Colonic mucosa (tissue), 4 donors: Measurements from ENCODE around the gene EEF1AKMT1. TPM values are rescaled to one million over a fixed set of nuclear protein-coding genes. Genes with fewer than 3 reads are reported as not detected.

Experiments used
- DNase-seq: peaks from one replicate; pipeline ENCODE4 v3.0.0-alpha.2; 2020
- H3K27ac ChIP-seq: fragments of 200-600 bp; one replicate; pipeline ENCODE4 v1.8.0; 2021
- H3K27me3 ChIP-seq: fragments of 200-600 bp; one replicate; pipeline ENCODE4 v1.8.0; 2021
- H3K36me3 ChIP-seq: fragments of 200-600 bp; one replicate; pipeline ENCODE4 v1.8.0; 2021
- H3K4me1 ChIP-seq: fragments of 200-600 bp; one replicate; pipeline ENCODE4 v1.8.0; 2021; ENCODE audit warnings: mild to moderate bottlenecking
- H3K4me3 ChIP-seq: fragments of 200-600 bp; one replicate; pipeline ENCODE4 v1.8.0; 2021
- H3K9ac ChIP-seq, 2 donors: one replicate each; pipeline ENCODE4 v1.7.0; 2013; ENCODE audit warnings: control low read depth in 2 of 2, low read depth in 2 of 2, low read length in 2 of 2
- H3K9me3 ChIP-seq: fragments of 200-600 bp; one replicate; pipeline ENCODE4 v1.8.0; 2021
- intact Hi-C: fragments of 100-400 bp; cut with DNase I; formaldehyde crosslinking; loops from one replicate; pipeline ENCODE4 v1.14.1; 2022
- total RNA-seq, 2 donors: library from RNA; stranded (reverse); fragmentation: NEBNext Ultra II Directional in 1 of 2; extraction: Animal tissue kit (Norgen Biotek cat#: 25700) in 1 of 2; gene quantifications; one replicate each; pipeline ENCODE4 v1.2.1, GENCODE V29; 2021
- TF ChIP-seq, protein P1 (sequence below): fragments of 200-600 bp; IDR thresholded peaks from one replicate; pipeline ENCODE4 v1.8.0; 2022; ENCODE audit warnings: antibody characterized with exemption, mild to moderate bottlenecking
- donor health status: healthy.
- donor health status: DM: no; HTN: no; CAD: no.
- donor health status: DM: no; HTN: no; CAD: no.

EEF1AKMT1 gene
- total RNA-seq, 2 donors from 2014 or later: 4.8 to 5.2 TPM

DNA sequence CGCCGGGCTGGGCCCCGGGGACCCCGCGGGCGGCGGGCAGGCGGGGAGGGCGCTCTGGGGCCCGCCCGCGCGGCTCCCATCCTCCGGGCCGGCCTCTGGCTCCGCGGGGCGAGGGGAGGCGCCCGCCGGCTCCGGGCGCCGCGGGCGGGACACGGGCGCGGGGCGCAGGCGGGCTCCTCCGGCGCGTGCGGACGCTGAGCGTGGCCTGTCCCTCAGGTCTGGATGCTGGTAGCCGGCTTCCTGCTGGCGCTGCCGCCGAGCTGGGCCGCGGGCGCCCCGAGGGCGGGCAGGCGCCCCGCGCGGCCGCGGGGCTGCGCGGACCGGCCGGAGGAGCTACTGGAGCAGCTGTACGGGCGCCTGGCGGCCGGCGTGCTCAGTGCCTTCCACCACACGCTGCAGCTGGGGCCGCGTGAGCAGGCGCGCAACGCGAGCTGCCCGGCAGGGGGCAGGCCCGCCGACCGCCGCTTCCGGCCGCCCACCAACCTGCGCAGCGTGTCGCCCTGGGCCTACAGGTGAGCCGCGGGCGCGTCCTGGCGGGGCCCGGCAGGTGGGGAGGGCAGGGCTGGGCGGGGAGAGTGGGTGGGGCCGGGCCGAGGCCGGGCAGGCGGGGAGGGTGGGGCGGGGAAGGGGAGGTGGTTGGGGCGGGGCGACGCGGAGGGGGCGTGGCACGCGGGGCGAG, 69.8 kb downstream of the EEF1AKMT1 start:
- peak overlapping the region; percentile 24 for H3K4me3 ChIP-seq
- no peaks in the 10 kb centered on the region for H3K27me3 ChIP-seq
- no peaks in the 10 kb centered on the region for H3K36me3 ChIP-seq
- H3K27ac ChIP-seq: no peak overlapping the region
- no peaks in the 10 kb centered on the region for H3K4me1 ChIP-seq
- H3K9me3 ChIP-seq: no peaks in the 10 kb centered on the region
- DNase-seq: peak; percentile 86
- intact Hi-C loops: no loop called here
- TF ChIP-seq, protein P1, sequence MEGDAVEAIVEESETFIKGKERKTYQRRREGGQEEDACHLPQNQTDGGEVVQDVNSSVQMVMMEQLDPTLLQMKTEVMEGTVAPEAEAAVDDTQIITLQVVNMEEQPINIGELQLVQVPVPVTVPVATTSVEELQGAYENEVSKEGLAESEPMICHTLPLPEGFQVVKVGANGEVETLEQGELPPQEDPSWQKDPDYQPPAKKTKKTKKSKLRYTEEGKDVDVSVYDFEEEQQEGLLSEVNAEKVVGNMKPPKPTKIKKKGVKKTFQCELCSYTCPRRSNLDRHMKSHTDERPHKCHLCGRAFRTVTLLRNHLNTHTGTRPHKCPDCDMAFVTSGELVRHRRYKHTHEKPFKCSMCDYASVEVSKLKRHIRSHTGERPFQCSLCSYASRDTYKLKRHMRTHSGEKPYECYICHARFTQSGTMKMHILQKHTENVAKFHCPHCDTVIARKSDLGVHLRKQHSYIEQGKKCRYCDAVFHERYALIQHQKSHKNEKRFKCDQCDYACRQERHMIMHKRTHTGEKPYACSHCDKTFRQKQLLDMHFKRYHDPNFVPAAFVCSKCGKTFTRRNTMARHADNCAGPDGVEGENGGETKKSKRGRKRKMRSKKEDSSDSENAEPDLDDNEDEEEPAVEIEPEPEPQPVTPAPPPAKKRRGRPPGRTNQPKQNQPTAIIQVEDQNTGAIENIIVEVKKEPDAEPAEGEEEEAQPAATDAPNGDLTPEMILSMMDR: peak; percentile 20
- no peak overlapping the region for H3K9ac ChIP-seq

DNA sequence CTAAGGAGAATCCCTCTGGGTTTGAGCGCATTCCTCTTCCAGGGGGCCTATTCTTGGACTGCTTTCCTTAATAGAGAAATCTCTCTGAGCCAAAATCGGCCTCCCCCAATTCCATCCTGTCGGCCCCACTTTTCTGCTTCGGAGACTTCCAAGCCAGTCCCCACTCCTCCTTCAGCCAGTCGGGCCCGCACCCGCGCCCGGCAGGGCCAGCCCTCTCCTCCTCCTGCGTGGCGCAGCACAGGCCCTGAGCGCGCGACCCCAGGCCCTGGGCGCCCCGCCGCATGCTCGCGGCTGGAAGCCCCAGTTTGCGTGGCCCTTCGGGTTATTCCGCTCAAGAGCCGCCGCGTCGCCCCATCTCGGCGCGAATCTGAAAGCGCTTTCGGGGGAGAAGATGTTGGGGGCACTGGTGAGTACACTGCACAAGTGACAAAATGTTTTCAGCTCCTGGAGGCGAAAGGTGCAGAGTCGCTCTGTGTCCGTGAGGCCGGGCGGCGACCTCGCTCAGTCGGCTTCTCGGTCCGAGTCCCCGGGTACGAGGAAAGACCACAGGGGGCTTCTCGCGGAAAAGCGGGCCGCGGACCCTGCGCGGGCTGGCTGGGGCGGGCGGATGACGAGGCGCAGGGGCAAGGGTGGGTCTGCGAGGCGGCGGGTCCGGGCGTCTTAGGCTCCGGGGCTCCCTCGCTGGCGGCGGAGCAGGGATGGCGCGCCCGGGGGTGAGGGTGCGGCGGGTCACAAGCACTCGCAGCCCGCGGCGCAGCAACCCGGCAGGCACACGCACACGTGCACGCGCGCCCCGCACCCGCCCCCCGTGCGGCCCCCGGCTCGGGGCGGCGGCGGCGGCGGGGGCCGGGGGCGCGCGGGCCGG, 70.6 kb downstream of the EEF1AKMT1 start, which contains the start of gene IL17D:
TSS of gene IL17D (plus strand) at position 785 of the 865 bp plus-strand sequence. CDS start 303 bp downstream, outside the sequence.
- peak within 1 kb of the TSS; percentile 78 to 80 for H3K9ac ChIP-seq
- intact Hi-C loops: no loop called here
- H3K27me3 ChIP-seq: no peaks in the 10 kb centered on the region
- no peak within 1 kb of the TSS for H3K27ac ChIP-seq
- DNase-seq: peak; percentile 44
- H3K36me3 ChIP-seq: no peaks in the 10 kb centered on the region
- TF ChIP-seq, protein P1: no peak
- no peaks in the 10 kb centered on the region for H3K4me1 ChIP-seq
- peak within 1 kb of the TSS; percentile 58 for H3K4me3 ChIP-seq
- H3K9me3 ChIP-seq: no peaks in the 10 kb centered on the region

DNA sequence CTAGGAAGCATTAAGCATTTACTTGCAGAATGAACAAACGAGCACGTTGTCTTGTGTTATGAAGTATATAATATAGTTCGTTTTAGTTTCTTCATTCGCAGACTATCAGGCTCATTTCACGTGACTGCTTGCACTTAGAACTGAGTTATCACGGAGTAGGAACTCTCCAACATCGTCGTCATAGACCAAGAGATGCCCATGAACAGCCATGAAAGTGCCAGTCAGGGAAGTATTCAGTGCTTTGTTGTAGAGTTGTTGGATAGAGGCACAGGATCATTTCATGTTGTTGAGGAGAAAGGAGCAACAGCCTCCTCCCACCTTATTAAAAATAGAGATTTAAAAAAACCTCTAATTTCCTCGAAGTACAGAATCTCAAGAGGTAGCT, 71.2 kb downstream of the EEF1AKMT1 start:
- Histone ChIP-seq H3K4me1 (no peaks in the 10 kb centered on the region), H3K27ac (no peak overlapping the region), H3K9me3 (no peaks in the 10 kb centered on the region), H3K27me3 (no peaks in the 10 kb centered on the region), H3K36me3 (no peaks in the 10 kb centered on the region), H3K4me3 (peak overlapping the region; percentile 58), H3K9ac (peak overlapping the region; percentile 78 to 80)
- intact Hi-C loops: no loop called here
- DNase-seq: peak; percentile 48
- TF ChIP-seq, protein P1: no peak

DNA sequence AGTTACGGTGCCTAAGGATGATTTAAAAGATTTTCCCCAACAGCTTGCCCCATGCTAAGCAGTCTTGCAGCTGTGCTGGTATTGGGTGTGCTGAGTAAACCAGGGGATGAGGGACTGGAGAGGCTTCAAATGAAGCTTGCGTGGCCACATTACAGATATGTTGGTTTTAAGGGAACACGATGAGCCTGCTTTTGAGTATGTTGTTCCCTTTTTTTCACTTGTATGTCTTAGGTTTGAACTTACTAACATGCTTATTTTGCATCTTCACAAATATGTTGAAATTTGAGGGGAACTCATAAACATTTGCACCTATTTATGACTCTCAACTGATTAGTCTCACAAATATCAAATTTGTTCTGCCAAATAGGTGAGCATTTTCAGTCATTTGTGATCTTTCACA, 72.3 kb downstream of the EEF1AKMT1 start:
- no peaks in the 10 kb centered on the region for H3K4me1 ChIP-seq
- no peaks in the 10 kb centered on the region for H3K36me3 ChIP-seq
- H3K27ac ChIP-seq: no peak overlapping the region
- no peak overlapping the region for H3K4me3 ChIP-seq
- intact Hi-C loops: no loop called here
- TF ChIP-seq, protein P1: no peak
- H3K27me3 ChIP-seq: no peaks in the 10 kb centered on the region
- no peak for DNase-seq
- no peaks in the 10 kb centered on the region for H3K9me3 ChIP-seq
- H3K9ac ChIP-seq: no peak overlapping the region

DNA sequence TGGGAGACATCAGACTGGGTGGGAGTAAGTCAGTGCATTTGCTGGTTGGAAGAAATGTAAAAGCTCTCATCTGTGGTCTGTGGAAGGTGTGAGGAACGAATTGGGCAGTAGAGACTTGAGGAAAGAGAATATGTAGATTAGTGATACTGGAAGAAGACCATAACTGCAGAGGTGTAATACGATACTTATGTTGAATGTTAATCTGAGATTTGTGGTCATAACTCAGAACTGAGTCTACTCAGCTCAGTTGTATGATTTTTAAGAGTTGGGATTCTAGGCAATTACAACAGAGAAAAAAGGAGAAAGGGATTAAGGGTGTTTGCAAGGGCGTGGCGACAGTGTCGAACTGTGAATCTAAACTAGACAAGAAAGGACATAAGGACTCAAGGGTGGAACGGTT, 73.5 kb downstream of the EEF1AKMT1 start:
- Histone ChIP-seq H3K9me3 (no peaks in the 10 kb centered on the region), H3K27me3 (no peaks in the 10 kb centered on the region), H3K4me3 (no peak overlapping the region), H3K9ac (no peak overlapping the region), H3K27ac (no peak overlapping the region), H3K36me3 (no peaks in the 10 kb centered on the region), H3K4me1 (no peaks in the 10 kb centered on the region)
- intact Hi-C loops: no loop called here
- no peak for DNase-seq
- TF ChIP-seq, protein P1: no peak
